Tibial nerve (tissue), 4 donors: ENCODE measurements around the gene ZBED2.

Experiments
- CTCF ChIP-seq, 5 experiments: fragments of 200-600 bp in 3 of 5; fragments of 450-650 bp in 2 of 5; sonication (generic) in 3 of 5; IDR thresholded peaks; one replicate each; pipeline ENCODE4 v1.5.1; 2016 to 2019; ENCODE audit warnings: antibody characterized with exemption in 5 of 5, mild to moderate bottlenecking in 3 of 5, moderate library complexity in 2 of 5
- EP300 ChIP-seq, 2 donors: sonication (generic); formaldehyde crosslinking; IDR thresholded peaks; one replicate each; pipeline ENCODE4 v1.6.1; 2017; ENCODE audit warnings: antibody characterized with exemption in 2 of 2, mild to moderate bottlenecking in 1 of 2

- TF ChIP-seq EP300 (IDR thresholded peaks at IDR 0.05) (no peak), CTCF (IDR thresholded peaks at IDR 0.05) (no peak)
Measured at GRCh38 chr3:111617406-111617805, 22.3 kb upstream of the ZBED2 start.
